ENCODE results near the gene HOXB3.

The HOXB3 gene

DNA sequence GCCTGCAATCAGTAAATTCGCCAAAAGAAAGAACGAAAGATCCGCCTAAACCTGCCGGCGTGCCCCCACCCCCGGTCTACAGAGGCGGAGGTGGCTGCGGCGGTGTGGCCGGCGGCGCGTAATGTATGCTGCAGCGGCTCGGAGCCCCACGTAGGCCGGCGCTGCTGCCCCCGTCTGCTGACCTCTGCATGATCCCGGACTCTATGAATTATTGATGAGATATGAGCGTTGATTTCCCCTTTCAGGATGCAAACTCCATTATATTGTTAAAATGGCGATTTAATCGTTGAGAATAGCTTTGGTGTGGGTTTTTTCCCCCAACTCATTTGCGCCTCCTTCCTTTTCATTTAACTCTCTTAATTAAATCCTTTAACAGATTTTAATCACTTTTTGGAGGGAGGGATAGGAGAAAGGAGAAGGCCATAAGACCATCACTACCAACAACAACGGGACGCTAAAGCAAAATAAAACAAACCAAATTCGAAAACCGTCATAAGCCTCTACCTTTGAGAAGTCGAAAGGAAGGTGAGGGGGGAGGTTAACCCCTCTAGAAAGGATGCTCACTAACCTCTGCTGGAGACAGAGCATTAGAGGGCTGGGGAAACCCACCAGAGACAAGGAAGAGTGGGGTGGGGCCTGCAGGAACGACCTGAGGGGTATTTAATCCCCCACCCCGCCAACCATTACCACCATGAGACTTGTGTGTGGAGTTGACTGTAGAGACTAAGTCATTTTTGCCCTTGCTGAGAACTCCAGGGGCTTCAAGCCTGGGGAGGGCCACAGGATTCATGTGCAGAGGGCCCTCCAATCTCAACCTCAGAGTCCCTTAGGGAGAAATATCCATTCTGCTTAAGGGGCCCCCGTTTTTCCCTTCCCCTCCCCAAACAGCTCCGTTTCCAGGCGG, 3.4 kb downstream of the HOXB3 start:
- no peak for DNase-seq (ENCODE audit: low read depth)

DNA sequence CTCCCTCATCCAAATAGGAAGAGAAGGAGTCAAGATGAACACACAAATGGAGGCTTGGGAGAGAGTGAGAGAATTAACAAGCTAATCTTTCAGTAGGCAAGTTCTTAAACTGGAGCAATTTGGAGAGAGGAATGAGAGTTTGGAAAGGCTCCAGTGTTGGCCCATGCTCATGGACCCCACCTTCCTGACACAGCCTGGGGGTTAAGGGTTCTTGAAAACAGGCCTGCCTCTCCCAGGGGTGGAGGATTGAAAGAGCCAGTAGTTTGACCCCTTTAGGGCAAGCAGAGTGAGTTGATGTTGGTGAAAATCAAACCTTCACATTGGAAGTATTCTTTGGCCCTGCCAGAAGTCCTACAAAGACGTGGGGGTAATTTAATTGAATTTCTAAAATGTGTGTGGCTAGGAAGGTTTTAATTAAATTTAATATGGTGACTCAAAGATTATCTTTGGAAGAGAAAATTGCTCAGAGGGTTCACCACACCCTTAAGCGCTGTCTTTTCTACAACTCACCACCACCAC, 5.8 kb downstream of the HOXB3 start:
- no peak for DNase-seq (ENCODE audit: low read depth)

DNA sequence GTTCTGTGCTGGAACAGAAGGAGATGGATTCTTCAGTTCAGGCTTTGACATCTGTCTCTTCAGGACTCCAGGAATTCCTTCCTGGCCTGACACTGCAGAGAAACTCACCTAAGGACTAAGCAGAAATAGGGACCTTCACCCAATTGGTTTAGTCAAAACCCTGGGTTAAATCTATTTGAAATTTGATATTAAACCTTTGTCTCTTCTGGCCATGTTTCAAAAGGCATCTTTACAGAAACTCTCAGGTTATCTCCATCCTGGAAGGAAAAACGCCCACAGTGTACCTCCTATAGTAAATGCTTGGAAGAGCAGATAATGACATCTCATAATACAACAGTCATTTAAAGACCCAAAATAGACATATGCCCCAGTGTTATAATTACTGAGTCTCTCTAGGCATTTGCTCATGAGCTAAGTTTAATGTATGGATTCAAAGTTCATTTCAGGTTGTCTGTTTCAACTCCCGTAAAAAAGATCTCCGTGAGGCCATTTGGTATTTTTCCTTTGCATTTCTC, 6.3 kb downstream of the HOXB3 start:
- DNase-seq (ENCODE audit: low read depth) = no peak

DNA sequence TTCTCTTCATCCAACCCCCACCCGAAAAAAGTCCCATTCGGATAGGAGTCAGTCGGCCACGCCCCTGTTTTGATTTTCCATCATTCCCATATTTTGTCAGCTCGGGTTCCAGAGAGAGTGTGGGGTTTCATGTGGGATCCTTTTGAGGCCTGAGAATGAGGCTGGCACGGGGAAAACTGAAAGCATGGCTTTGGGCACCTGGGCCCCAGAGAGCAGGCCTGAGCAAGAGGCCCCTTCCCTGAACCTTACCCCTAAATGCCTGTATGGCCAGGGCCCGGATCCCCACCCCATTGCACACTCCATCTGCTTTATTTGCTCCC, 7.3 kb downstream of the HOXB3 start:
- DNase-seq (ENCODE audit: low read depth) = no peak

DNA sequence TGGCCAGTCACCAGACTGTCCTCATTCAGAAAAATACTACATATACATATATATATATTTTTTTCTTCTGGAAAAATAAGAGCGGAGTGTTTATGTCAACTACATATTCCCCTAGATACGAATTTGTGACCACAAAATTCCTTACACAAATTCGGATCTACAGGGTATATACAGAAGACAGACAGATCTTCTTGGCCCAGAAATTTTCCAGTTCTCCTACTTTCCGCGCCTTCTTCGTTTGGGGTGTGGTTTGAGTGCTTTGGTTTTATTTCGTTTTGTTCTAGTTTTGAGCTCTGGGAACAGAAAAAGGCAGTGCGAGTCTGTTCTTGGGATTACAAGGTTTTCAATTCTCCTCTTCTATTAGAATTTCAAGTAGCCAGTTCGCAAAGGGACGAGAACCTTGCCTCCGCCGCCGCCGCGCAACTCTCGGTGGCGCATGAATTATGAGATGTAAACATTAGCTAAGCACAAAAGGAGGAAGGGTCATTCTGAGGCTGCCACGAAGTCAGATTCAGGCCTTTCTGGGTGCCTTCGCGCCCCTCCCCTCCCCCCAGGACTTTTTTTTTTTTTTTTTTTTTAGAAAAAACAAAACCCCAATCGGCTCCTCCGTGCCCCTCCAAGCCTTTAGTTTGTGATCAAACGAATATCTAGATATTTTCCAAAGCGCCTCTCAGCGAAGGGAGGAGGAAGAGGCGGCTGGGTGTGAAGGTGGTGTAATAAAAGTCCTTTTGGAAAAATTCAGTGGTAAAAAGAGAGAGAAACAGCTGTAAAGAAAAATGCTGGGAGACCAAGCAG, 10.1 kb downstream of the HOXB3 start:
- no peak for DNase-seq (ENCODE audit: low read depth)

DNA sequence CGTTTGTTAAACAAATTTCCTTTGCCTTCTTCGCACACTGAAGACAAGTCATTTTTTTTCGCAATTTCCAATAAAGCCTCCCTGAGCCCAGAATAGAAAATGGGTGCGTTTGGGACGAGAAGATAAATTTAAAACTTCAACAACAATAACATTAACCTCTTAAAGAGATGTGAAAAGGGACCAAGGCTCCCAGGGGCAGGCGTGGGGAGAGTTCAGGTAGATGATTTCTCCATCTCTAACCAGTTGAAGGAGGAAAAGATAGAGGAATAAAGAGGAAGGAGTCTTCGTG, 10.6 kb downstream of the HOXB3 start:
- DNase-seq (ENCODE audit: low read depth) = no peak

DNA sequence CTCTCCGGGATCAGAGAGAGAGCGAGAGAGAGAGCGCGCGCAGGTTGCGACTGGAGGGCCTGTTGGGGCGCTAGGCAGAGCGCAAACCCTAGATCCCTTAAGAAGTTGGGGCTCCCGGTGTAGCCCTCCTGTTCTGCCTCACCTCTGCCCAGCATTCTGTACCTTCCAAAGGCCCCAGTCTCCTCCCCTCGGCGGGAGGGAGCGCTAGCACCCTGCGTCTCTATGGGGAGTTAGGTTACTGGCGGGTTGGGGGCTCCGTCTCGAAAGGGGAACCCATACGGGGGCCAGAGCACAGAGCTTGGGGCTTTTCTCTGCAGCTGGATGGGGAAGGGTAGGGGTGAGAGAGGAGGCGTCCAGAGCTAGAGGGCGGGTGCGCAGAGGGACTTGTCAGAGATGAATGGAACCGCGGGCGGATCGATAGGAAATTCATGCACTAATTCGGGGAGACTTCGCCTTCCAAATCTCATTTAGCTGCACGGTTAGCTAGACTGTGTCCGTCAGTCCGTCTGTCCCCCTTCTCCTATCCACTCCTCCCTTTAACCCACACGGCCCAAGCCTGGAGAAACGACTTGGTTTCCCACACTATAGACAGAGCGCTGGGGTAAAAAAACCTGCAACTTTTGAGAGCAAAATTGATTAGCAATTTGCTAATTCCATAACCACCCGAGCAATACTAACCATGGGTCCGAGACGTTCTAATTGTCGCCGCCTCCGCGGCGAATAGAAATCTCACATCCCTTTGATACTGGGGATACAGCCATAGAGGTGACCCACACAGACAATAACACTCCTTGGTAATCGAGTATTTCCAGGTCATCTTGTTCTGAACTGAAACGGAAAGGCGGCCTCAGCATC, 11.2 kb downstream of the HOXB3 start:
- DNase-seq (ENCODE audit: low read depth) = no peak

DNA sequence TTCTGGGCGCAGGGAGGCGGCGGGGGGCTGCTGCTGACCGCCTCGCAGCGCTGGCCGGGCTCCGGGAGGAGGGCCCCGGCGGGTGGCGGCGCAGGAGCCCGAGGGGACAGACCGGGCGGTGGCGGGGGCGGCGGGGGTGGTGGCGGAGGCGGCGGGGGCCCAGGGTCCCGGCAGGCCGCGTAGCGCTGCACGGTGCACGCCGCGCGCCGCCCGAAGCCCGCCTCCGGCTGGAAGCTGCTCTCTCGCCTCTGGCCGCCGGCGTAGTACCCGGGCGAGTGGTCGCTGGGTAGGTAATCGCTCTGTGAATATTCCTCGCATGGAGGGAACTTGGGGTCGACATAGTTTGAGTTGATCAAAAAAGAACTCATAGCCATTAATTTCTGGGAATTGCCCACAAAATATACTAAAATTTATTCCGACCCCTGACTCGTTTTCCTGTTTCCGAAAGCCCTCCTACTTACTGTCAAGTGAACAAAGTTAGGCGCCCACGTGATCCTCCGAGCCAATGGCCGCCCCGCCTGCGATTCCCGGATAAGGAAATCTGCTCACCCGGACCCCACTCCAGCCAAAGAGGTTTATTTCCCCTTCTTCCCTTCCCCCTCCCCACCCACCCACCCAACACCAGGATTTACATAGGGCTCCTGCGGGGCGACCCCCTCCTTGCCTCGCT, 12.0 kb downstream of the HOXB3 start, which contains the start of gene HOXB4:
Gene HOXB4 (minus strand): TSS at position 405 of the 670 bp plus-strand sequence. CDS start 31 bp downstream, at position 374.
- DNase-seq (ENCODE audit: low read depth) = no peak

DNA sequence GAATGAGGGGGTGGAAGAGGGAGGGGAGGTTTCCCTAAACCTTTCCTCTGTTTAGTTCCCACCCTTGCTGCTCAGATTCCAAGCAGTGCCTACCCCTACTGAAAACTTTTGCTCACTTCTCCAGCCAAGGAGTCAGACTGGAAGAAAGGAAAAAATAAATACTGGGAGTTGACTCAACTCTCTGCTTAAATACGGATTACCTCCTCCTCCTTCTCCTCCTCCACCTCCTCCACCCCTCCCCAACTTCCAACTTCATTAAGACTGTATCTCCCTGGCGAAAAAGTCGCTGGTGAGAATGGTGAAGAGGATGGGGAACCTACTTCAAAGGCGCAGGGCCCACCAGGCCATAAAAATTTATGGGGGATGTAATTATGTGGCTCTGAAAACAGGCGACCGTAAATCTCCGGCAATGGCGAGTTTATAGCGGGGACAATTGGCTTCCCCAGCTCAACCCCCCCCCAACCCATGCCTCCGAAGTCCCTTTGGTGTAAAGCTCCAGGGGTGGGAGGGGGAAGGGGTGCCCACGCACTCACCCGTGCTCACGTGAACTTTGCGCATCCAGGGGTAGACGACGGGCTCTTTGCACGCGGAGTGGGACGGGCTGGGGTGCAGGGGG, 12.6 kb downstream of the HOXB3 start:
- DNase-seq (ENCODE audit: low read depth) = no peak

DNA sequence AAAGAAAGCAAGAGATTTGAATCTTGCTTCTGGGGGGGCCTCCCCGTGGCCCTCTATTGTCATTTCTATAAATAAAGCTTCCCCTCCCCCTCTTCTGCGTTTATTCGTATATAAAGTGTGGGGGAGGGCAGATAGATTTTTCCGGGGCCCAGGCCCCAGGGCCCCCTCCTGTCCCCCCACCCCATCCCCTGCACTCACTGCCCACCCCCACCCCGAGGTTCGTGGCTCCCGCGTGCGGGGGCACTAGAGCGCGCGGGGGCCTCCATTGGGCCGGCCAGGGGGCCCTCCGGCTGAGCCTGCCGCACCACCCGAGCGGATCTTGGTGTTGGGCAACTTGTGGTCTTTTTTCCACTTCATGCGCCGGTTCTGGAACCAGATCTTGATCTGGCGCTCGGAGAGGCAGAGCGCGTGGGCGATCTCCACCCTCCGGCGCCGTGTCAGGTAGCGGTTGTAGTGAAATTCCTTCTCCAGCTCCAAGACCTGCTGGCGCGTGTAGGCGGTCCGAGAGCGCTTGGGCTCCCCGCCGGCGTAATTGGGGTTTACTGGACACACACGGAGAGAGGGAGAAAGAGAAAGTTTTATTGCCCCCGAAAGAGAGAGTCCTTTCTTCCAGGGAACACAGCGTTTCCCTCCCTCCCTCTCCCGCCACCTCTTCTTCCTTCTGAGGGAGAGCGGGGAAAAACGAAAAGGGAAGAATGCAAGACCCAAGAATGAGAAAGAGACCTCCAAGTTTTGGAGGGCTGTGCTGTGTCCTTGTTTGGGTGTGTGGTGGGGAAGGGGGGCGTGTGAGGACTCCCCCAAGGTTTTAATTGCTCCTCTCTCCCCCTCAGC, 13.3 kb downstream of the HOXB3 start:
- no peak for DNase-seq (ENCODE audit: low read depth)

DNA sequence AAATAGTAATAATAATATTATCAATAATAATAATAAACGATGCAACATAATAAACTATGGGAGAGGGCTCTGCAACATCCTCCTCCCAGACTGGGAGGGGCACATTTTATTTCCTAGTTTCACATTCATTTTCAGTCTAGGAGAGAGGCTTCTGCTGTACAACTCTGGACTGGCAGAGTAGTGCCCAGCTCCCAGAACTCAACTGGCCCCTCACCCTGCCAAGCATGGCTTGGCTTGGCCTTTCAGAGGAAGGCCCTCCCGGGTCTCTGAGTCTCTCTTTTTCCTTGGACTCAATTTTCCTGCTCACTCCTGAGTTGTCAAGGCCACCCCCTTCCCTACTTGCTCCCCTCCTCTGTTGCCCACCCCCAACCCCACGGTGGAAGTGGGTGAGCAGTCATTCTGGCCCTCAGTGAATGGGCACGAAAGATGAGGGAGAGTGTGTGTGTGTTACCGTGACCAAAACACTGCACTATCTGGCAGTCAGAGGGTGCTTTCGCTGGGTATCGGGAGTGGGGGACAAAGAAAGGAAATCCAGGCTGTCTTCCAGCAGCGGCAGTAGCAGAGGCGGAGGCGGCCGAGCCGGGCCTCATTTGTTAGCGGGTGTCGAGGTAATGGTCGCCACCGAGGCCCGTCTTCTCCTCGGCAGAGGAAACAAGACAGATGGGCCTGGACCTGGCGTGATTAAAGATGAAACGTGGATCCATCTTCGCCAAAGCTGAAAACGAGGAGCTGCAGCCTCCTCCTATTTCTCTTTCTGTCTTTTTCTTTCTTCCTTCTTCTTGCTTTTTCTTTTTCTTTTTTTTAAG, 14.2 kb downstream of the HOXB3 start:
- no peak for DNase-seq (ENCODE audit: low read depth)

DNA sequence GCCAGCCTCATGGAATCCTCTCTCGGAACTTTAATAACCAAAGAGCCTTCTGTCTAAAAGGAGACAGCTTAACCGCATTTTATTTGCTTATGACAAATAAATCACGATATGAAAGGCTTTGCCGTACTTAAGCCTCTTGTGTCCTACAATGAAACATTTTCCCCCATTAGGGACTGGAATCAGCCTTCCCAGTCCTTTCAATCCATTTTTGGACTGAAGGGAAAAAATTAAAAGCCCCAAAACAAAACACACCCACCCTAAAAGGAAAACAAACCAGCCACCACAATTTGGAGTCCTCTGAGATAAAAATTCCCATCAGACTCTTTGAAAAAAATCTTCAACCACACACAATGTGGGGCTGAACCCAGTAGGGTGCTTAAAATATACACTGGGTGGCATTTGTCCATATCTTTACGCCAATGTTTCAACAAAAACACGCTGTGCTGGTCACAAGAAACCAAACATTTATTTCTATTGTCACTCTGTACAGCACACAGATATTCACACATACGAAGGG, 14.9 kb downstream of the HOXB3 start:
- no peak for DNase-seq (ENCODE audit: low read depth)

DNA sequence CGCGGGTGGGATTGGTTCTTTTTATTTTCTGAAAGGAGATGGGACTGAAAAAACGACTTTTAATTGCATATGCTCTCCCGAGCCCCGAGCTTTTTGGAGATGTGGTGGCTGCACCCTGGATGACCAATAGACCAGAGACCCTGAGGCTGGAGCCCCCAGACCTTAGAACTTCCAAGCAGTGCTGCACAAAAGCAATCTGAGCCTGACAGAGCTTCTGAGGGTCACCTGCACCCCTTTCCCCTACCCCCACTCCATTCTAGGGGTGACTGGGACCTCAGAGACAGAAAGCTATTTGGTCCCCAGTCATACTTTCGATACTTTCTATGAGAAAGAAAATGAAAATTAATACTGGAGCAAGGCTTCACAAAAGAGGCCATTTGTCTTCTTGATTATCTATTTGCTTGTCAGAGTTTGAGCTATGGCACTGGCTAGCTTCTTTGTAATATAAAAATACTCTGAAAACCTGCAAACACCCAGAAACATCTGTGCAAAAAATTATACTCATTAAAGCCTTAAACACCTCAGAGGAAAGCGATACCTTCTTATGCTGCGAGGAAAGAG, 15.5 kb downstream of the HOXB3 start:
- DNase-seq (ENCODE audit: low read depth) = no peak

DNA sequence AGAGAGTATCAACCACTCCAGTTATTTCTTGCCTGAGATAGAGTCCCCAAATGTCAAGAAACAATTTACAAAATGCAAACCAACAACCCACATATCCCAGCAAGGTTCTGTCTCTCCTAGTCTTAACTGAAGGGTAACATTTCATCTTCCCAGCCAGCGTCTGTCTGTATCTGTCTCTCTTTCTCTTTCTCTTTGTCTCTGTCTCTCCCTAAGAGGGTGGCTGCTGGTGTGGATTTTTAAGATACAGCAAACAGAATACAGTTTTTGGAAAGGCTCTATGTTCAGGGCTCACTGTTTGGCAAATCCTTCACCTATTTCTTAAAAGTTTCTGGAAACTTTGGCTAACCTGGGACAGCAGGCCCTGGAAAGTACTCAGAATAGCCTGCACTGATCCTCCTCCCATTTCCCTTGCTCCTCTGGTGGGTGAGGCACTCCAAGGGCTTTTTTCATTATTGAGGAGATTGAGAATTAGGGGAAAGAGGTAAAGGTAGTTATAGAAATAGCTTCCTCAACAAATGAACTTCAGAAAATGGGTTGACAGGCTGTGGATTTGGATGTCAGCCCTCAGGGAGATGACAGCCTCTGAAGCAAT, 18.1 kb downstream of the HOXB3 start:
- DNase-seq (ENCODE audit: low read depth) = no peak

DNA sequence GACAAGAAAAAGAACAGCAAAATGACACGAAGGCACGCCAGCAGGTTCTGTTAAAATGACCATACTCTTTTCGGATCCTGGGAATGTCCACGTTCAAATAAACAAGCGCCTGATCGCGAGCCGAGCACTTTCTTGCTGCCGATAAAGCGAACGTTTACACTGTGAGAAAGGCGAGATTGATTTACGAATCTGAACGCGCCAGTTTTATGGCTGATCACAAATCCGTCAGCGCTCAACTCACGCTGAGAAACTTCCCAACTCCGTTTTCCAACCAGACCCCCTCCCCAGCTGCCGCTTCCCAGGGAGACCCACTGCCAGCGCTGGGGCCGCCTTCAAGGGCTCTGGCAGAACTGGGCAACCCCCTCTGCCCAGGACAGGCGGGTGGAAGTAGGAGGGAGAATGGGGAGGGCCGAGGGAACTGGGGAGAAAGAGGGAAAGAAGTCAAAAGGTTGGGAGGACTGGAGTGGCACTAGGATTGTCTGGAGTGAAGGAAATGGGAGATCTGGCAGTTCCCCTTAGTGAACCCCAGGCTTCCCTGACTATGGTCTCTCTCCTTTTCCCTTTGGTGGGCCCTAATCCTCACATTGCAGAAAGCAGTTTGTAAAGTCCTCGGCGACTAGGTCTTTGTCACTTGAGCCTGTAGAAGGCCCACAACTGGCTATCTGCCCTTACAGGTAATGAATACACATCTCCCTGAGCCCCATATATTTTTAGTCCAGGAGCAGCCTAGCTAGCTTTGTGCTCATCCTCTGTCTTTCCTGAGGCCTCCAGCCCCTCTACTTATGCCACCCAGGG, 18.8 kb downstream of the HOXB3 start:
- no peak for DNase-seq (ENCODE audit: low read depth)

DNA sequence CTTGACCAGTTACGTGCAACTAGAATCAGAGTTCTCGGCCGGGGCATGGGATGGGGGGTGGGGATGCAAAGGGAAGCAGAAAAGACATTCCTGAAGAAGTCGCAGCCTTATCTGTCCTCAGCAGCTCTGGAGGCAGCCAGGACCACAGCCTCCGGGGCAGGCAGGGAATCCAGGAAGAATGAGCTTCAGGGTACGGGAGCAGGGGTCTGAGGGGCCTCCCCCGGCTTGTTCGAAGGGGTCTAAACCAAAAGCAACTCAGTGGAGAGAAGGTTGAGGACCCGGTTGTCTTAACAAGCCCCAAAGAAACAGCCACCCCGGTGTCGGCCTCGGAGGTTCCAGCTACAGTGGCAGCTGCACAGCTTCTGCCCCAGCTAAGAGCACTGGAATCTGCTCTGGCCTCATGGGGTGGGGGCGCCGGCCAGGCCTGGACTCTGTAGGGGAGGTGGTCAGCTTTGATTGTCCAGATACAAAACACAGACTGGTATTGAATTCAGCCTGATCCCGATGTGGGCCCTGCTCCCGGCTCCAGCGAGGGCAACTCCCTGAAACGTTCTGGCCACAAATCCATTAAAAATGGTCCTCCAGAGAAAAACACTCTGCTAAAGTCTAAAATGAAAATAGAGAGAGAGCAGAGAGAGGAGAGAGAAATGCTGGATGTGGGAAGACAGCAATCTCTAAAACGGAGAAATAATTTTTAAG, 19.6 kb downstream of the HOXB3 start:
- no peak for DNase-seq (ENCODE audit: low read depth)
